Neural cell (in vitro differentiated cells): ENCODE measurements around the gene WDR91. TPM values are rescaled to one million over a fixed set of nuclear protein-coding genes. Genes with fewer than 3 reads are reported as not detected.

ENCODE experiments used
- H2AFZ ChIP-seq: fragments of 200-600, 300-800 bp; sonication (generic), shearing (Covaris generic); 2 replicates; pipeline ENCODE4 v1.6.0; 2014; ENCODE audit warnings: low read depth, mild to moderate bottlenecking, antibody characterized with exemption, low read length, moderate library complexity
- H3F3A ChIP-seq: fragments of 200-600 bp; shearing (Covaris generic); 2 replicates; pipeline ENCODE4 v1.6.1; 2016; ENCODE audit warnings: mild to moderate bottlenecking, moderate library complexity, mixed read lengths, antibody characterized with exemption, low read length; ENCODE audit not compliant: insufficient read depth, poor library complexity, severe bottlenecking
- H3K27ac ChIP-seq: fragments of 200-600, 300-800 bp; sonication (generic), shearing (Covaris generic); 2 replicates; pipeline ENCODE4 v1.5.1; 2014; ENCODE audit warnings: mild to moderate bottlenecking, low read length, moderate library complexity
- H3K27me3 ChIP-seq: fragments of 300-800, 200-600 bp; sonication (generic), shearing (Covaris generic); 2 replicates; pipeline ENCODE4 v1.6.0; 2014; ENCODE audit warnings: mild to moderate bottlenecking, low read depth, low read length, moderate library complexity; ENCODE audit not compliant: insufficient read depth
- H3K36me3 ChIP-seq: fragments of 300-800, 200-600 bp; sonication (generic), shearing (Covaris generic); 2 replicates; pipeline ENCODE4 v1.5.1; 2014; ENCODE audit warnings: mild to moderate bottlenecking, antibody characterized with exemption, low read length, moderate library complexity; ENCODE audit not compliant: insufficient read depth
- H3K4me2 ChIP-seq: fragments of 300-800, 200-600 bp; sonication (generic), shearing (Covaris generic); 2 replicates; pipeline ENCODE4 v1.6.0; 2014; ENCODE audit warnings: mild to moderate bottlenecking, low read length
- H3K4me3 ChIP-seq: fragments of 300-800, 200-600 bp; sonication (generic), shearing (Covaris generic); 2 replicates; pipeline ENCODE4 v1.5.1; 2014; ENCODE audit warnings: mild to moderate bottlenecking, low read length, moderate library complexity
- H3K79me2 ChIP-seq: fragments of 200-600 bp; shearing (Covaris generic); replicated peaks from 2 replicates; pipeline ENCODE4 v1.6.0; 2014; ENCODE audit warnings: mild to moderate bottlenecking, low read length, moderate library complexity; ENCODE audit not compliant: insufficient read depth
- H3K9ac ChIP-seq: fragments of 300-800, 200-600 bp; sonication (generic), shearing (Covaris generic); 2 replicates; pipeline ENCODE4 v1.6.1; 2016; ENCODE audit warnings: mild to moderate bottlenecking, low read length, mixed read lengths
- H3K9me2 ChIP-seq: fragments of 200-600 bp; shearing (Covaris generic); 2 replicates; pipeline ENCODE4 v1.6.1; 2016; ENCODE audit warnings: mild to moderate bottlenecking, low read length, mixed read lengths; ENCODE audit not compliant: insufficient read depth
- H3K9me3 ChIP-seq: fragments of 200-600, 300-800 bp; sonication (generic), shearing (Covaris generic); 2 replicates; pipeline ENCODE4 v1.6.1; 2016; ENCODE audit warnings: mild to moderate bottlenecking, mixed run types, low read length, moderate library complexity, mixed read lengths
- H4K20me1 ChIP-seq: fragments of 200-600 bp; shearing (Covaris generic); 2 replicates; pipeline ENCODE4 v1.6.1; 2016; ENCODE audit warnings: mild to moderate bottlenecking, mixed run types; ENCODE audit not compliant: insufficient read depth
- CTCF ChIP-seq: fragments of 450-650 bp; IDR thresholded peaks from 2 replicates; pipeline ENCODE4 v1.5.1; 2014; ENCODE audit warnings: antibody characterized with exemption, mild to moderate bottlenecking, moderate library complexity; ENCODE audit not compliant: poor library complexity, severe bottlenecking
- EP300 ChIP-seq: fragments of 450-650 bp; conservative IDR thresholded peaks from 2 replicates; pipeline ENCODE4 v1.6.1; 2014; ENCODE audit warnings: antibody characterized with exemption, mild to moderate bottlenecking, moderate library complexity; ENCODE audit not compliant: poor library complexity, severe bottlenecking
- EZH2 ChIP-seq: fragments of 200-600, 300-800 bp; shearing (Covaris generic), sonication (generic); IDR thresholded peaks from 2 replicates; pipeline ENCODE4 v1.6.1; 2014; ENCODE audit warnings: antibody characterized with exemption, low read length, borderline replicate concordance, mild to moderate bottlenecking; ENCODE audit not compliant: insufficient read depth, poor library complexity, severe bottlenecking
- MXI1 ChIP-seq: fragments of 450-650 bp; conservative IDR thresholded peaks from 2 replicates; pipeline ENCODE4 v1.6.1; 2014; ENCODE audit warnings: antibody characterized with exemption, mild to moderate bottlenecking; ENCODE audit not compliant: poor library complexity, severe bottlenecking
- POLR2AphosphoS5 ChIP-seq: IDR thresholded peaks from 2 replicates; pipeline ENCODE4 v1.6.1; 2012
- RAD21 ChIP-seq: fragments of 450-650 bp; conservative IDR thresholded peaks from 2 replicates; pipeline ENCODE4 v1.6.1; 2014; ENCODE audit warnings: antibody characterized with exemption, mild to moderate bottlenecking, moderate library complexity
- REST ChIP-seq: IDR thresholded peaks from 2 replicates; pipeline ENCODE4 v1.6.1; 2012; ENCODE audit warnings: borderline replicate concordance
- SMC3 ChIP-seq: fragments of 450-650 bp; conservative IDR thresholded peaks from 2 replicates; pipeline ENCODE4 v1.6.1; 2014; ENCODE audit warnings: antibody characterized with exemption, mild to moderate bottlenecking, moderate library complexity; ENCODE audit not compliant: poor library complexity
- TAF1 ChIP-seq: IDR thresholded peaks from 2 replicates; pipeline ENCODE4 v1.6.1; 2012; ENCODE audit warnings: low read depth
- polyA plus RNA-seq: library from polyadenylated mRNA; depleted of rRNA; stranded (reverse); fragments of >200 nt; gene quantifications from 2 replicates; pipeline ENCODE4 v1.2.3, GENCODE V29; 2014

The WDR91 gene
- polyA plus RNA-seq, 1 donor from 2014 or later = 17.7 TPM

GRCh38 chr7:135150072-135150782, 61.1 kb downstream of the WDR91 start:
- TF ChIP-seq MXI1 (no peak), POLR2AphosphoS5 (no peak), CTCF (no peak), EP300 (no peak), RAD21 (no peak), SMC3 (no peak), EZH2 (no peak), REST (no peak), TAF1 (no peak)
- Histone ChIP-seq H3K4me2 (no peak overlapping the region), H3K79me2 (no peaks in the 10 kb centered on the region), H3K4me3 (no peak overlapping the region), H3K9me2 (no peaks in the 10 kb centered on the region), H3K9me3 (no peaks in the 10 kb centered on the region), H3K27me3 (no peaks in the 10 kb centered on the region), H3K36me3 (no peaks in the 10 kb centered on the region), H3F3A (no peaks in the 10 kb centered on the region), H4K20me1 (no peaks in the 10 kb centered on the region), H3K9ac (no peak overlapping the region), H2AFZ (no peak overlapping the region), H3K27ac (no peak overlapping the region)

GRCh38 chr7:135147899-135148721, 63.2 kb downstream of the WDR91 start, which contains the start of gene TMEM140:
TSS of gene TMEM140 (plus strand) at chr7:135148072. CDS start at chr7:135164442, 16,370 bp downstream.
- no peaks in the 10 kb centered on the region for H3K79me2 ChIP-seq
- no peaks in the 10 kb centered on the region for H3K36me3 ChIP-seq
- TF ChIP-seq TAF1 (no peak), REST (no peak), RAD21 (no peak), SMC3 (no peak), CTCF (no peak), EP300 (no peak), MXI1 (no peak), POLR2AphosphoS5 (no peak), EZH2 (no peak)
- H3K9me2 ChIP-seq = no peaks in the 10 kb centered on the region
- H3K9me3 ChIP-seq = no peaks in the 10 kb centered on the region
- no peak within 1 kb of the TSS for H2AFZ ChIP-seq
- H4K20me1 ChIP-seq = no peaks in the 10 kb centered on the region
- no peaks in the 10 kb centered on the region for H3K27me3 ChIP-seq
- H3K27ac ChIP-seq = no peak within 1 kb of the TSS
- H3K9ac ChIP-seq = no peak within 1 kb of the TSS
- H3K4me2 ChIP-seq = no peak within 1 kb of the TSS
- H3F3A ChIP-seq = no peaks in the 10 kb centered on the region
- no peak within 1 kb of the TSS for H3K4me3 ChIP-seq
